ENCODE measurements around the gene MMP24OS.
A peak's percentile ranks its signal among the peaks of the same experiment; 100 is the strongest.

The MMP24OS gene

GRCh38 chr20:35243986-35244385 is 33.9 kb downstream of the MMP24OS start:
- DNase-seq, result no peak

- DNase-seq, result no peak
Measured at GRCh38 chr20:35243317-35243716, 34.6 kb downstream of the MMP24OS start.

GRCh38 chr20:35240811-35241293 is 37.1 kb downstream of the MMP24OS start:
- DNase-seq, result no peak

GRCh38 chr20:35240083-35240810 is 37.7 kb downstream of the MMP24OS start:
- DNase-seq, result no peak

- DNase-seq, result no peak
Measured at GRCh38 chr20:35238735-35239134, 39.2 kb downstream of the MMP24OS start.

GRCh38 chr20:35238170-35238569 is 39.8 kb downstream of the MMP24OS start:
- DNase-seq, result no peak

GRCh38 chr20:35237486-35237885 is 40.4 kb downstream of the MMP24OS start:
- no peak for DNase-seq

GRCh38 chr20:35235881-35236280 is 42.0 kb downstream of the MMP24OS start:
- DNase-seq, result no peak

GRCh38 chr20:35232575-35232974 is 45.3 kb downstream of the MMP24OS start:
- no peak for DNase-seq

- peak; percentile 80 for DNase-seq
Measured at GRCh38 chr20:35226884-35227681, 50.8 kb downstream of the MMP24OS start.

Measured in right forelimb (tissue), 1 donor.